IMR-90 (cell line): ENCODE data around the gene AGAP2. TPM values are rescaled to one million over a fixed set of nuclear protein-coding genes. Genes with fewer than 3 reads are reported as not detected.

Experiments used
- ATAC-seq: fragments of 200-7000 bp; cut with Tn5 transposase; 2 replicates; pipeline ENCODE4 v1.9.1; 2020; ENCODE audit warnings: low read depth, mild to moderate bottlenecking, moderate library complexity
- BruUV-seq: library from RNA; stranded (reverse); fragments of 400-500 nt; replicated peaks from 2 replicates; lab custom pipeline; 2021; lab: Mats Ljungman, UMichigan
- CTCF ChIA-PET: fragments of 300-600 bp; formaldehyde crosslinking; extraction: SDS; loops from one replicate; lab custom pipeline; 2021; ENCODE audit warnings: antibody characterized with exemption; lab: Yijun Ruan, JAX
- POLR2A ChIA-PET: fragments of 300-600 bp; sonication (Branson Sonifier 250); formaldehyde crosslinking; loops from one replicate; lab custom pipeline; 2022; ENCODE audit warnings: antibody characterized with exemption; ENCODE audit not compliant: unreplicated experiment; lab: Charles Lee
- DNase-seq: peaks from one replicate; pipeline ENCODE4 v3.0.0; 2013
- H2AFZ ChIP-seq: replicated peaks from 2 replicates; pipeline ENCODE3; 2013; ENCODE audit warnings: low read length, mild to moderate bottlenecking; ENCODE audit not compliant: poor library complexity
- H2AK5ac ChIP-seq: 2 replicates; pipeline ENCODE4 v1.6.1; 2013; ENCODE audit warnings: low read depth, low read length, inconsistent platforms
- H2AK9ac ChIP-seq: replicated peaks from 2 replicates; pipeline ENCODE3; 2013; ENCODE audit warnings: mild to moderate bottlenecking, low read depth, low read length, moderate library complexity; ENCODE audit not compliant: poor library complexity
- H2BK120ac ChIP-seq: 2 replicates; pipeline ENCODE4 v1.6.1; 2013; ENCODE audit warnings: low read depth, low read length, inconsistent platforms
- H2BK15ac ChIP-seq: 3 replicates; pipeline ENCODE4 v1.6.1; 2013; ENCODE audit warnings: low read depth, low read length, inconsistent platforms
- H2BK20ac ChIP-seq: 2 replicates; pipeline ENCODE4 v1.6.1; 2013; ENCODE audit warnings: low read depth, mild to moderate bottlenecking, inconsistent platforms, low read length, moderate library complexity
- H2BK5ac ChIP-seq: 2 replicates; pipeline ENCODE4 v1.6.1; 2013; ENCODE audit warnings: mild to moderate bottlenecking, low read depth, low read length, inconsistent platforms; ENCODE audit not compliant: poor library complexity, severe bottlenecking
- H3K14ac ChIP-seq: replicated peaks from 2 replicates; pipeline ENCODE4 v1.6.1; 2013; ENCODE audit warnings: low read depth, low read length, inconsistent platforms
- H3K18ac ChIP-seq: 2 replicates; pipeline ENCODE4 v1.6.1; 2013; ENCODE audit warnings: low read depth, low read length, control low read depth
- H3K23ac ChIP-seq: 2 replicates; pipeline ENCODE4 v1.6.1; 2013; ENCODE audit warnings: low read depth, low read length, inconsistent platforms
- H3K27ac ChIP-seq: 2 replicates; pipeline ENCODE4 v1.5.1; 2013; ENCODE audit warnings: mild to moderate bottlenecking, control low read depth, low read length; ENCODE audit not compliant: insufficient read depth
- H3K27me3 ChIP-seq: 2 replicates; pipeline ENCODE4 v1.6.1; 2013; ENCODE audit warnings: low read length; ENCODE audit not compliant: control insufficient read depth, insufficient read depth
- H3K36me3 ChIP-seq: 2 replicates; pipeline ENCODE4 v1.6.1; 2013; ENCODE audit warnings: low read length, mixed read lengths; ENCODE audit not compliant: control insufficient read depth, insufficient read depth
- H3K4ac ChIP-seq: 2 replicates; pipeline ENCODE4 v1.6.1; 2013; ENCODE audit warnings: low read depth, low read length, inconsistent platforms
- H3K4me1 ChIP-seq: 2 replicates; pipeline ENCODE4 v1.6.1; 2013; ENCODE audit warnings: low read length, mixed read lengths; ENCODE audit not compliant: control insufficient read depth, insufficient read depth
- H3K4me2 ChIP-seq: 2 replicates; pipeline ENCODE4 v1.6.1; 2013; ENCODE audit warnings: low read depth, mild to moderate bottlenecking, control low read depth, low read length, moderate library complexity
- H3K4me3 ChIP-seq: 2 replicates; pipeline ENCODE4 v1.5.1; 2013; ENCODE audit warnings: low read depth, mild to moderate bottlenecking, control low read depth, low read length, moderate library complexity; ENCODE audit not compliant: insufficient read depth
- H3K56ac ChIP-seq: 2 replicates; pipeline ENCODE4 v1.6.1; 2013; ENCODE audit warnings: low read length, inconsistent platforms; ENCODE audit not compliant: insufficient read depth; ENCODE audit errors: extremely low read depth
- H3K79me1 ChIP-seq, 2 experiments: 2 replicates each; pipeline ENCODE4 v1.6.1; 2013; ENCODE audit warnings: low read length in 2 of 2, inconsistent platforms in 1 of 2, low read depth in 1 of 2
- H3K9ac ChIP-seq: 2 replicates; pipeline ENCODE4 v1.6.1; 2013; ENCODE audit warnings: low read depth, low read length, control low read depth
- H3K9me1 ChIP-seq: 2 replicates; pipeline ENCODE4 v1.6.1; 2013; ENCODE audit warnings: low read length, inconsistent platforms; ENCODE audit not compliant: insufficient read depth
- H3K9me3 ChIP-seq: 2 replicates; pipeline ENCODE4 v1.6.1; 2013; ENCODE audit warnings: low read length; ENCODE audit not compliant: control insufficient read depth, insufficient read depth
- H4K20me1 ChIP-seq: 2 replicates; pipeline ENCODE4 v1.6.1; 2013; ENCODE audit warnings: low read length, inconsistent platforms; ENCODE audit not compliant: insufficient read depth
- H4K5ac ChIP-seq: 2 replicates; pipeline ENCODE4 v1.6.1; 2013; ENCODE audit warnings: mild to moderate bottlenecking, low read depth, low read length, control low read depth
- H4K8ac ChIP-seq, 2 experiments: 2 replicates each; pipeline ENCODE4 v1.6.1; 2013; ENCODE audit warnings: low read depth in 2 of 2, low read length in 2 of 2, control low read depth in 1 of 2, inconsistent platforms in 1 of 2
- H4K91ac ChIP-seq: 2 replicates; pipeline ENCODE4 v1.6.1; 2013; ENCODE audit warnings: low read depth, low read length, inconsistent platforms; ENCODE audit not compliant: insufficient read depth
- BHLHE40 ChIP-seq: fragments of 150-350 bp; IDR thresholded peaks from 2 replicates; pipeline ENCODE4 v1.6.1; 2016; ENCODE audit warnings: mild to moderate bottlenecking, low read depth, low read length
- CEBPB ChIP-seq: IDR thresholded peaks from 2 replicates; pipeline ENCODE4 v1.6.1; 2012; ENCODE audit warnings: low read depth, low read length, improper control_type of control experiment
- CHD1 ChIP-seq: IDR thresholded peaks from 2 replicates; pipeline ENCODE4 v1.6.1; 2012; ENCODE audit warnings: low read depth, low read length, improper control_type of control experiment
- CTCF ChIP-seq: conservative IDR thresholded peaks from 2 replicates; pipeline ENCODE4 v1.5.1; 2012; ENCODE audit warnings: mild to moderate bottlenecking, low read depth, low read length, improper control_type of control experiment
- ELK1 ChIP-seq: fragments of 150-350 bp; IDR thresholded peaks from 2 replicates; pipeline ENCODE4 v1.6.1; 2016; ENCODE audit warnings: low read depth, mild to moderate bottlenecking, low read length, moderate library complexity, borderline replicate concordance
- FOS ChIP-seq: fragments of 150-350 bp; IDR thresholded peaks from 2 replicates; pipeline ENCODE4 v1.6.1; 2016; ENCODE audit warnings: low read depth, low read length
- MAFK ChIP-seq: IDR thresholded peaks from 2 replicates; pipeline ENCODE4 v1.6.1; 2012; ENCODE audit warnings: low read depth, low read length, improper control_type of control experiment
- MAZ ChIP-seq: IDR thresholded peaks from 2 replicates; pipeline ENCODE4 v1.6.1; 2012; ENCODE audit warnings: low read depth, mild to moderate bottlenecking, low read length, improper control_type of control experiment, moderate library complexity, borderline replicate concordance
- MXI1 ChIP-seq: IDR thresholded peaks from 2 replicates; pipeline ENCODE4 v1.6.1; 2012; ENCODE audit warnings: low read depth, mild to moderate bottlenecking, low read length, moderate library complexity, borderline replicate concordance
- NFE2L2 ChIP-seq: fragments of 150-350 bp; IDR thresholded peaks from 2 replicates; pipeline ENCODE4 v1.6.1; 2016; ENCODE audit warnings: low read depth, mild to moderate bottlenecking, low read length
- POLR2A ChIP-seq: IDR thresholded peaks from 2 replicates; pipeline ENCODE4 v1.6.1; 2012; ENCODE audit warnings: mild to moderate bottlenecking, low read depth, low read length
- RAD21 ChIP-seq: IDR thresholded peaks from 2 replicates; pipeline ENCODE4 v1.6.1; 2012; ENCODE audit warnings: low read length, improper control_type of control experiment
- RCOR1 ChIP-seq: IDR thresholded peaks from 2 replicates; pipeline ENCODE4 v1.6.1; 2012; ENCODE audit warnings: mild to moderate bottlenecking, low read length, improper control_type of control experiment; ENCODE audit not compliant: insufficient replicate concordance
- RFX5 ChIP-seq: IDR thresholded peaks from 2 replicates; pipeline ENCODE4 v1.8.0; 2012; ENCODE audit warnings: low read depth, mild to moderate bottlenecking, low read length, moderate library complexity
- SMC3 ChIP-seq: fragments of 150-350 bp; IDR thresholded peaks from 2 replicates; pipeline ENCODE4 v1.6.1; 2016; ENCODE audit warnings: low read depth, mild to moderate bottlenecking, antibody characterized with exemption, low read length, moderate library complexity
- USF2 ChIP-seq: fragments of 150-350 bp; IDR thresholded peaks from 2 replicates; pipeline ENCODE4 v1.6.1; 2017; ENCODE audit warnings: mild to moderate bottlenecking, antibody characterized with exemption, low read length, low read depth
- WGBS, 2 experiments: methylation state at CpG; one replicate each; pipeline versions ENCODE4 v1.1.5 to v1.1.7; 2013; ENCODE audit warnings: missing lambda C conversion rate in 2 of 2; ENCODE audit not compliant: insufficient read length in 1 of 2; ENCODE audit errors: extremely low coverage in 2 of 2; 5-methylcytosine and 5-hydroxymethylcytosine counted together
- dilution Hi-C: fragments of 300-500 bp; cut with HindIII; formaldehyde crosslinking; loops from one replicate; pipeline ENCODE4 v1.14.3; 2018; ENCODE audit warnings: low sequenced_read_pairs; ENCODE audit not compliant: unreplicated experiment
- in situ Hi-C: fragments of 300-500 bp; cut with MboI; formaldehyde crosslinking; loops from 3 replicates; pipeline ENCODE4 v1.14.3; 2019; ENCODE audit warnings: low sequenced_read_pairs, inconsistent platforms, mixed read lengths
- intact Hi-C: fragments of 100-400 bp; cut with micrococcal nuclease; formaldehyde crosslinking; loops from 2 replicates; pipeline ENCODE4 v1.10.0; 2022
- polyA plus RNA-seq, 3 experiments: library from polyadenylated mRNA; depleted of rRNA; stranded (reverse); fragments of >200 nt; gene quantifications; 2 replicates each; pipeline ENCODE4 v1.2.3, GENCODE V29; 2012; ENCODE audit warnings: low replicate concordance in 1 of 3
- total RNA-seq: library from RNA; depleted of rRNA; stranded (reverse); fragments of >200 nt; gene quantifications from 2 replicates; pipeline ENCODE4 v1.2.3, GENCODE V29; 2012

AGAP2 gene
- total and polyA plus RNA-seq, 2 of the 4 experiments (the other 2 are of a cell fraction): 0.03 to 0.18 TPM

- Histone ChIP-seq H3K36me3 (peaks cover 8% of the 10 kb centered on the region), H4K20me1 (no peaks in the 10 kb centered on the region), H3K56ac (no peak overlapping the region), H2AK9ac (no peak overlapping the region), H3K4me3 (no peak overlapping the region), H3K23ac (no peak overlapping the region), H3K9me1 (no peaks in the 10 kb centered on the region), H3K18ac (no peak overlapping the region), H4K91ac (no peak overlapping the region), H3K27ac (no peak overlapping the region), H3K27me3 (no peaks in the 10 kb centered on the region), H2BK5ac (no peak overlapping the region), H3K9ac (no peak overlapping the region), H2BK120ac (no peak overlapping the region), H3K9me3 (no peaks in the 10 kb centered on the region), H2AK5ac (no peak overlapping the region), H4K5ac (no peak overlapping the region), H2AFZ (no peak overlapping the region), H3K4ac (no peak overlapping the region), H2BK20ac (no peak overlapping the region), H2BK15ac (no peak overlapping the region), H3K79me1 (peaks cover 14 to 24% of the 10 kb centered on the region in 2 experiments; a peak in 3 of 4 replicates), H3K4me1 (0 out of 2 replicates have a peak, but pooled peaks cover 2% of the 10 kb centered on the region), H3K4me2 (no peak overlapping the region), H3K14ac (no peak overlapping the region), H4K8ac (no peak overlapping the region)
- intact Hi-C loops (loop anchor here (1.0 kb wide), 2 partner anchors 30 to 124 kb away; partner anchors contain the start of gene CDK4), in situ Hi-C loops (no loop called here), dilution Hi-C loops (no loop called here)
- WGBS, 2 experiments: 67% methylated on average over 2 of the region's 2 CpGs; no CpG with 5 or more reads in 1 of the 2 experiments
- no peak for ATAC-seq
- no peak for DNase-seq
- ChIA-PET CTCF (no interaction called here), POLR2A (no interaction called here)
- BruUV-seq: TSS peak; percentile 8
- TF ChIP-seq MAFK: no peak
- no peak for TF ChIP-seq SMC3
- TF ChIP-seq CHD1: no peak
- no peak for TF ChIP-seq USF2
- TF ChIP-seq RAD21: no peak
- TF ChIP-seq CTCF: no peak
- no peak for TF ChIP-seq RFX5
- no peak for TF ChIP-seq BHLHE40
- no peak for TF ChIP-seq POLR2A
- TF ChIP-seq NFE2L2: no peak
- no peak for TF ChIP-seq FOS
- TF ChIP-seq MAZ: no peak
- no peak for TF ChIP-seq ELK1
- no peak for TF ChIP-seq CEBPB
- TF ChIP-seq MXI1: no peak
- no peak for TF ChIP-seq RCOR1
Observed at GRCh38 chr12:57781801-57782200, 43.3 kb upstream of the AGAP2 start.
